GM12878 (cell line): ENCODE measurements around the gene PRUNE2. TPM values are rescaled to one million over a fixed set of nuclear protein-coding genes. Genes with fewer than 3 reads are reported as not detected.

ENCODE experiments used
- ATAC-seq: fragments of 200-7000 bp; cut with Tn5 transposase; 3 replicates; pipeline ENCODE4 v1.9.1; 2020; ENCODE audit warnings: mild to moderate bottlenecking, moderate library complexity
- BruUV-seq: library from RNA; stranded (reverse); fragments of 400-500 nt; replicated peaks from 2 replicates; lab custom pipeline; 2021; lab: Mats Ljungman, UMichigan
- CTCF ChIA-PET: fragments of 300-600 bp; sonication (Branson Sonifier 250); formaldehyde crosslinking; extraction: SDS; loops from one replicate; lab custom pipeline; 2021; ENCODE audit warnings: inconsistent platforms; lab: Yijun Ruan, JAX
- POLR2A ChIA-PET: fragments of 350-600 bp; formaldehyde crosslinking; extraction: SDS; loops from one replicate; lab custom pipeline; 2021; ENCODE audit warnings: inconsistent platforms; lab: Charles Lee
- RAD21 ChIA-PET: fragments of 300-600 bp; sonication (Branson Sonifier 250); formaldehyde crosslinking; loops from one replicate; lab custom pipeline; 2023; ENCODE audit warnings: antibody characterized with exemption; ENCODE audit not compliant: unreplicated experiment; lab: Charles Lee
- SMC1A ChIA-PET: fragments of 300-600 bp; sonication (Branson Sonifier 250); formaldehyde crosslinking; loops from one replicate; lab custom pipeline; 2023; ENCODE audit not compliant: unreplicated experiment, uncharacterized antibody; lab: Charles Lee
- DNase-seq: peaks from one replicate; pipeline ENCODE4 v3.0.0-alpha.2; 2011; ENCODE audit warnings: low read depth, low spot score
- FAIRE-seq: peaks from 3 replicates; lab custom pipeline; 2011; peaks lifted over from hg19 to GRCh38; lab: Jason Lieb, UNC
- H2AFZ ChIP-seq: 2 replicates; pipeline ENCODE4 v1.6.0; 2011; ENCODE audit warnings: low read depth, low read length, control low read depth; ENCODE audit not compliant: control insufficient read depth
- H3K27ac ChIP-seq: 2 replicates; pipeline ENCODE4 v1.5.1; 2011; ENCODE audit warnings: control low read depth; ENCODE audit not compliant: control insufficient read depth, insufficient read depth
- H3K27me3 ChIP-seq, 2 experiments: replicated peaks in 1 of 2; 2 replicates each; pipeline versions ENCODE4 v1.6.0 to v1.6.1; 2011; ENCODE audit warnings: low read length in 1 of 2; ENCODE audit not compliant: control insufficient read depth in 2 of 2, insufficient read depth in 2 of 2
- H3K36me3 ChIP-seq, 2 experiments: 2 replicates each; pipeline ENCODE4 v1.5.1; 2011; ENCODE audit warnings: low read length in 1 of 2; ENCODE audit not compliant: control insufficient read depth in 2 of 2, insufficient read depth in 2 of 2
- H3K4me1 ChIP-seq: 2 replicates; pipeline ENCODE4 v1.6.1; 2011; ENCODE audit warnings: mild to moderate bottlenecking, low read length, moderate library complexity, mixed read lengths; ENCODE audit not compliant: control insufficient read depth, insufficient read depth
- H3K4me2 ChIP-seq: 2 replicates; pipeline ENCODE4 v1.6.0; 2011; ENCODE audit warnings: control low read depth; ENCODE audit not compliant: control insufficient read depth, insufficient read depth
- H3K4me3 ChIP-seq: fragments of 200-600 bp; sonication (generic); 2 replicates; pipeline ENCODE4 v1.5.1; 2016
- H3K79me2 ChIP-seq: 2 replicates; pipeline ENCODE4 v1.6.0; 2011; ENCODE audit warnings: low read length; ENCODE audit not compliant: control insufficient read depth, insufficient read depth
- H3K9ac ChIP-seq: 2 replicates; pipeline ENCODE4 v1.8.0; 2011; ENCODE audit warnings: low read length, control low read depth, mixed read lengths; ENCODE audit not compliant: control insufficient read depth, insufficient read depth
- H3K9me3 ChIP-seq: replicated peaks from 3 replicates; pipeline ENCODE4 v1.5.1; 2011; ENCODE audit warnings: mild to moderate bottlenecking, low read length; ENCODE audit not compliant: control insufficient read depth, insufficient read depth
- H4K20me1 ChIP-seq: 2 replicates; pipeline ENCODE4 v1.6.0; 2011; ENCODE audit not compliant: control insufficient read depth, insufficient read depth
- CTCF ChIP-seq, 3 experiments: IDR thresholded peaks in 2 of 3; conservative IDR thresholded peaks in 1 of 3; 2 replicates each; pipeline ENCODE4 v1.5.1; 2011; ENCODE audit warnings: low read depth in 3 of 3, low read length in 3 of 3, mild to moderate bottlenecking in 3 of 3, control low read depth in 2 of 3, moderate library complexity in 2 of 3, inconsistent platforms in 1 of 3, mixed read lengths in 1 of 3; ENCODE audit not compliant: control insufficient read depth in 2 of 3, insufficient read depth in 1 of 3; ENCODE audit errors: extremely low read depth in 1 of 3
- E2F8 ChIP-seq: fragments of 450-650 bp; IDR thresholded peaks from 2 replicates; pipeline ENCODE4 v1.6.1; 2018; ENCODE audit warnings: mild to moderate bottlenecking, low read depth, moderate library complexity; ENCODE audit not compliant: partially characterized antibody
- IKZF1 ChIP-seq: fragments of 450-650 bp; conservative IDR thresholded peaks from 2 replicates; pipeline ENCODE4 v1.6.1; 2017; ENCODE audit warnings: antibody characterized with exemption, mild to moderate bottlenecking
- SKIL ChIP-seq: fragments of 450-650 bp; IDR thresholded peaks from 2 replicates; pipeline ENCODE4 v1.6.1; 2017; ENCODE audit warnings: mild to moderate bottlenecking, low read depth, inconsistent platforms; ENCODE audit not compliant: poor library complexity, severe bottlenecking
- WGBS: methylation state at CpG from one replicate; pipeline ENCODE4 v1.1.6; 2016; ENCODE audit warnings: low lambda C conversion rate; ENCODE audit not compliant: insufficient replicate concordance, insufficient coverage; ENCODE audit errors: missing lambda C conversion rate; 5-methylcytosine and 5-hydroxymethylcytosine counted together
- in situ Hi-C: fragments of 300-500 bp; cut with MboI; formaldehyde crosslinking; loops from 9 replicates; pipeline ENCODE4 v1.14.3; 2018; ENCODE audit warnings: mixed read lengths
- intact Hi-C: fragments of 100-400 bp; cut with micrococcal nuclease; formaldehyde crosslinking; loops from one replicate; pipeline ENCODE4 v1.14.2; 2022; ENCODE audit not compliant: unreplicated experiment
- polyA plus RNA-seq, 11 experiments: library from polyadenylated mRNA; depleted of rRNA in 4 of 11; unstranded in 6 of 11; stranded (reverse) in 5 of 11; fragments of >200 nt; fragmentation: Nextera tagmentation in 4 of 11; fragmentation: Illumina TruSeq in 1 of 11; extraction: Ambion mirVana in 4 of 11; extraction: Trizol in 1 of 11; gene quantifications; 1 replicate in 1 of 11; 2 replicates in 10 of 11; pipeline versions ENCODE4 v1.2.1 to v1.2.3, GENCODE V29; 2011 to 2016; ENCODE audit warnings: inconsistent platforms in 2 of 11, missing spikeins in 2 of 11, low read depth in 1 of 11
- total RNA-seq, 4 experiments: library from RNA; depleted of rRNA in 3 of 4; stranded (reverse); fragments of >200 nt in 3 of 4; fragmentation: Illumina TruSeq in 1 of 4; extraction: Trizol in 1 of 4; gene quantifications; 2 replicates each; pipeline versions ENCODE4 v1.2.1 to v1.2.3, GENCODE V29; 2013 to 2021

PRUNE2 gene
- total and polyA plus RNA-seq, 10 of the 15 experiments (the other 5 are each of a cell fraction or from before 2014, with no cell fraction given) = 0.07 to 0.63 (median 0.25) TPM

- ATAC-seq (no peak), DNase-seq (no peak), FAIRE-seq (no peak)
- H3K79me2 ChIP-seq = no peaks in the 10 kb centered on the region
- ChIA-PET CTCF (no interaction called here), POLR2A (no interaction called here), RAD21 (no interaction called here), SMC1A (no interaction called here)
- H3K36me3 ChIP-seq = no peaks in the 10 kb centered on the region
- no peak overlapping the region for H2AFZ ChIP-seq
- no peak overlapping the region for H3K4me3 ChIP-seq
- H3K27ac ChIP-seq = no peak overlapping the region
- no TSS peak for BruUV-seq
- TF ChIP-seq E2F8 (no peak), IKZF1 (no peak), SKIL (no peak), CTCF (IDR thresholded peaks at IDR 0.05 in 2 of 3, conservative IDR thresholded peaks at IDR 0.05 in 1 of 3; ENCODE audit: control insufficient read depth in 2 of 3, extremely low read depth in 1 of 3, insufficient read depth in 1 of 3, low read depth in 3 of 3, low read length in 3 of 3) (0 out of 6 replicates have a peak, but pooled peaks of 1 of the 3 experiments have one; percentile 5)
- no peak overlapping the region for H3K9ac ChIP-seq
- H3K4me2 ChIP-seq = no peak overlapping the region
- intact Hi-C loops (no loop called here), in situ Hi-C loops (no loop called here)
- H3K4me1 ChIP-seq = peaks cover 14% of the 10 kb centered on the region
- no peaks in the 10 kb centered on the region for H4K20me1 ChIP-seq
- H3K9me3 ChIP-seq = peaks cover 7% of the 10 kb centered on the region
- no peaks in the 10 kb centered on the region; a peak in 1 of 4 replicates for H3K27me3 ChIP-seq
- WGBS = 55% methylated on average over 9 of the region's 9 CpGs
Measured at GRCh38 chr9:76573905-76574760, 331.8 kb downstream of the PRUNE2 start.
